Activated CD8-positive, alpha-beta T cell treated with anti-CD3 and anti-CD28 coated beads for 36 hours (primary cell): ENCODE results near the gene ATAD3B. TPM values are rescaled to one million over a fixed set of nuclear protein-coding genes. Genes with fewer than 3 reads are reported as not detected.

Experiments used
- ATAC-seq: fragments of 200-7000 bp; cut with Tn5 transposase; one replicate; pipeline ENCODE4 v1.10.0; 2021; ENCODE audit warnings: mild to moderate bottlenecking, moderate library complexity
- CTCF ChIA-PET: fragments of 350-600 bp; sonication (Branson Sonifier 250); formaldehyde crosslinking; loops from one replicate; lab custom pipeline; 2021; ENCODE audit warnings: antibody characterized with exemption; lab: Charles Lee
- POLR2A ChIA-PET: fragments of 350-600 bp; sonication (Branson Sonifier 250); formaldehyde crosslinking; loops from one replicate; lab custom pipeline; 2021; ENCODE audit warnings: antibody characterized with exemption; lab: Charles Lee
- DNase-seq: peaks from one replicate; pipeline ENCODE4 v3.0.0-alpha.2; 2020
- H3K27ac Mint-ChIP-seq: one replicate; pipeline ENCODE4 v1.8.0; 2021; ENCODE audit warnings: mild to moderate bottlenecking, mixed read lengths
- H3K27me3 Mint-ChIP-seq: one replicate; pipeline ENCODE4 v1.8.0; 2021; ENCODE audit warnings: mixed read lengths
- H3K36me3 Mint-ChIP-seq: one replicate; pipeline ENCODE4 v1.8.0; 2021; ENCODE audit warnings: low read depth, mixed read lengths
- H3K4me1 Mint-ChIP-seq: one replicate; pipeline ENCODE4 v1.8.0; 2021; ENCODE audit warnings: low read depth, mixed read lengths
- H3K4me3 Mint-ChIP-seq: one replicate; pipeline ENCODE4 v1.8.0; 2021; ENCODE audit warnings: mild to moderate bottlenecking, moderate library complexity, mixed read lengths
- H3K9me3 Mint-ChIP-seq: one replicate; pipeline ENCODE4 v1.8.0; 2021; ENCODE audit warnings: mixed read lengths
- CTCF ChIP-seq: fragments of 200-600 bp; IDR thresholded peaks from one replicate; pipeline ENCODE4 v1.8.0; 2022; ENCODE audit warnings: antibody characterized with exemption, mild to moderate bottlenecking
- intact Hi-C: fragments of 100-400 bp; cut with micrococcal nuclease; formaldehyde crosslinking; loops from one replicate; pipeline ENCODE4 v1.10.0; 2022
- total RNA-seq, 2 experiments: library from RNA; stranded (reverse); gene quantifications; one replicate each; pipeline ENCODE4 v1.2.3, GENCODE V29; 2021

ATAD3B gene
- total RNA-seq, 2 experiments from 2014 or later: 42.5 to 48.1 TPM

GRCh38 chr1:1432951-1433803, 38.4 kb upstream of the ATAD3B start:
- Mint-ChIP-seq H3K9me3 (no peaks in the 10 kb centered on the region), H3K36me3 (no peaks in the 10 kb centered on the region), H3K27ac (no peak overlapping the region), H3K4me1 (peaks cover 13% of the 10 kb centered on the region), H3K4me3 (no peak overlapping the region), H3K27me3 (peaks cover 24% of the 10 kb centered on the region)
- ChIA-PET CTCF (interaction anchor here (1.0 kb wide), 1 partner anchor 33 kb away, joined by 3 read pairs; no protein-coding TSS in a partner anchor), POLR2A (interaction anchor here (1.5 to 2.8 kb wide), 2 partner anchors 26 to 33 kb away, joined by 7 to 8 read pairs; partner anchors contain the start of genes CCNL2 and MRPL20)
- DNase-seq (no peak), ATAC-seq (no peak)
- no peak for TF ChIP-seq CTCF
- intact Hi-C loops: no loop called here

- POLR2A ChIA-PET: interaction anchor here (0.9 to 2.8 kb wide), 3 partner anchors 26 to 34 kb away, joined by 3 to 8 read pairs (median 7); partner anchors contain the start of genes CCNL2 and MRPL20
- CTCF ChIA-PET: interaction anchor here (1.0 kb wide), 1 partner anchor 34 kb away, joined by 3 read pairs; no protein-coding TSS in a partner anchor
- Mint-ChIP-seq H3K27me3 (peaks cover 25% of the 10 kb centered on the region), H3K9me3 (no peaks in the 10 kb centered on the region), H3K27ac (no peak overlapping the region), H3K4me3 (no peak overlapping the region), H3K4me1 (peaks cover 10% of the 10 kb centered on the region), H3K36me3 (no peaks in the 10 kb centered on the region)
- no peak for TF ChIP-seq CTCF
- intact Hi-C loops: no loop called here
- DNase-seq (peak; percentile 89), ATAC-seq (peak; percentile 82)
These were observed 37.8 kb upstream of the ATAD3B start for GRCh38 chr1:1433804-1434130.

GRCh38 chr1:1434131-1434823, 37.3 kb upstream of the ATAD3B start:
- CTCF ChIA-PET: interaction anchor here (1.0 kb wide), 1 partner anchor 34 kb away, joined by 3 read pairs; no protein-coding TSS in a partner anchor
- H3K4me1 Mint-ChIP-seq: peaks cover 10% of the 10 kb centered on the region
- no peak for TF ChIP-seq CTCF
- H3K27me3 Mint-ChIP-seq: peaks cover 27% of the 10 kb centered on the region
- intact Hi-C loops: no loop called here
- H3K36me3 Mint-ChIP-seq: no peaks in the 10 kb centered on the region
- DNase-seq: peak; percentile 50
- H3K9me3 Mint-ChIP-seq: no peaks in the 10 kb centered on the region
- H3K27ac Mint-ChIP-seq: no peak overlapping the region
- POLR2A ChIA-PET: interaction anchor here (0.9 to 2.8 kb wide), 3 partner anchors 27 to 34 kb away, joined by 3 to 8 read pairs (median 7); partner anchors contain the start of genes CCNL2 and MRPL20
- H3K4me3 Mint-ChIP-seq: no peak overlapping the region
- peak; percentile 18 for ATAC-seq

- Mint-ChIP-seq H3K9me3 (no peaks in the 10 kb centered on the region), H3K27ac (no peak overlapping the region), H3K27me3 (peaks cover 24% of the 10 kb centered on the region), H3K4me1 (peaks cover 10% of the 10 kb centered on the region), H3K4me3 (peak overlapping the region; percentile 57), H3K36me3 (no peaks in the 10 kb centered on the region)
- ChIA-PET POLR2A (interaction anchor here (1.5 to 2.8 kb wide), 2 partner anchors 27 to 35 kb away, joined by 7 to 8 read pairs; partner anchors contain the start of genes CCNL2 and MRPL20), CTCF (no interaction called here)
- TF ChIP-seq CTCF: no peak
- DNase-seq (no peak), ATAC-seq (no peak)
- intact Hi-C loops: no loop called here
These were observed 36.8 kb upstream of the ATAD3B start for GRCh38 chr1:1434824-1435105.
